NCI-H2196 (cell line): ENCODE data around the gene MKNK2.
"Not testable (repeated sequence)": the region's sequence is repeated elsewhere in the genome, so short reads cannot be mapped to it uniquely, and the experiment has no call there.

Experiments
- DNase-seq: peaks from one replicate; lab custom pipeline; 2025; ENCODE audit not compliant: unreplicated experiment; lab: John Stamatoyannopoulos, UW

MKNK2 gene

DNA sequence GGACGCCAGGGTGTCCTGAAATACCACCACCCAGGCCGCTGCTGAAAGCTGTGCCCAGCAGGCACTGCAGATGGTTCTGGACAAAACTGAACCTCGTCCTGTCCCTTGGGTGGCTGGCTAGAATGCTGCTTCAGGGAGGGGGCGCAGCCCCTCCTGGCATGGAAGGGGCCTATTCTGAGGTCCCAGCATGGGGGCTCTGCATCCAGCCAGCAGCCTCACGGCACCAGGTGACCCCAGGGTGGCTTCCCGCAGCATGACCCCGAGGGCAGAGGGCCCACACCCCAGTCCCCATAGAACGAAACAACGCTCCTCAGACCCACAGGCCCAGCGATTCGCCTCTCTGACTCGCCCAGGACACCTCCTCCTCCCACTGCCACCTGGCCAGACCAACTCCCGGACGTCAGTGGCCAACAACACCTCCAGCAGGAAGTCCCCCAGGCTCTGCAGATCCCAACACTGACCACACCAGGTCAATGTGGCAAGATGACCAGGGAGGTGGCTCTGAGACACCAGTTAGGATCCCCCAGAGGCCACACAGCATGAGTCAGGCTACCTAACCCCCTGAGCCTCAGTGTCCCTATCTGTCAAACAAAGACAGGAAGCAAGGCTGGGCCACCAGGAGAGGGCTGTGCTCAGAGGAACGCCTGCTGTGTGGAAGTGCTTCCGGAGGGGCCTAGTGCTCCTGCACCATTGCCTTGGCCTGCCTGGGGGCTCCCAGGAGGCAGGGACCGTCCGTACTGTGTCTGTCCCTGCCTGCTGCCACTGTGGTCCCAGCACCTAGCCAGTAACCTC lies 6.1 kb downstream of the MKNK2 start:
- DNase-seq: no peak

DNA sequence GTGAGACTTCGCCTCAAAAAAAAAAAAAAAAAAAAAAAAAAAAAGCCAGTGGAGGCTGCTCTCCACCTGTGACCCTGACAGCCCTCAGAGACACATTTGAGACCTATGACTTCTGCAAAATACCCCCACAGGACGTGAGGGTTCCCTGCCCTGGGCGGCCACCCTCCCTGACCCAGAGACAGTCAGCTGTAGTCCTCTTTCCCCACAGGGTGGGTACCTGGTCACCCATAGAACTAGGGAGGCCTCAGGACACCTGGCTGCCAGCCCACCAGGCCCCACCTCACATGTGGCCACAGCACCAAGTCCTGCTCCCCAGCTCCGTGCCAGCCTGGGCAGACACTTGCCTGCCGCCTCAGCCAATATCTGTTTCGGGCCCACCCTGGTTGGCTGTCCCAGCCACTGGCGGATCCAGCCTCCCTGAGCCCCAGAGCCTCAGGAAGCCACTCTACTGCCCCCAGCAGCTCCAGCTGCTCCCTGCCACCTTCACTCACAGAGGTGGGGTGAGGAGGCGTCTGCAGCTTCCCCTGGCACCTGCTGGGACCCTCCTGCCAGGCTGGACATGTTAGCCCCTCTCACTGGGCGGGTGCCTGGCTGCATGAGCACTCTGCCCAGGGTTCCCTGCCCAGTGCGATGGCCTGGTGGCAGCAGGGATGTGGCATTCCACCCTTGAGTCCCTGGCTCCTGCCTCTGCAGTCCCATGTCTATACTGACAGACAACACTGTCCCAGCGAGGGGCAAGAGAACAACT lies 6.9 kb downstream of the MKNK2 start:
- no peak for DNase-seq

DNA sequence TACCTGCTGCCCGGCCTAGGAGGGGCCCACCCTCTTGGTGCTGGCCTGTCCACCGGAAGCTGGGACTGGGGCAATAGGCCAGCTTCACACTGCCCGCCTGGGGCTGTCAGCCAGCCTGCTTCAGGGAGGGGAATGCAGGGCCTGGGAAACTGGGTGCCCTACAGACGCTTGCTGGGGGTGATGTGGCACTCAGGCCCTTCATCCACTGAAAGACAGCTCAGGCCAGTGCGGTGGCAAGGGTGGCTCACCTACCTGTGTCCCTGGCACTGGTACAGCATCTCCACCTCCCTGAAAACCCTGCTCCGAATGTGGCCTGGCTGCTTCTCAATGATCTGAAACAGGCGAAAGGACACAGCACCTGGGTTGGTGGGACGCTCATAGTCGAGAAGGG lies 7.8 kb downstream of the MKNK2 start:
- no peak for DNase-seq

DNA sequence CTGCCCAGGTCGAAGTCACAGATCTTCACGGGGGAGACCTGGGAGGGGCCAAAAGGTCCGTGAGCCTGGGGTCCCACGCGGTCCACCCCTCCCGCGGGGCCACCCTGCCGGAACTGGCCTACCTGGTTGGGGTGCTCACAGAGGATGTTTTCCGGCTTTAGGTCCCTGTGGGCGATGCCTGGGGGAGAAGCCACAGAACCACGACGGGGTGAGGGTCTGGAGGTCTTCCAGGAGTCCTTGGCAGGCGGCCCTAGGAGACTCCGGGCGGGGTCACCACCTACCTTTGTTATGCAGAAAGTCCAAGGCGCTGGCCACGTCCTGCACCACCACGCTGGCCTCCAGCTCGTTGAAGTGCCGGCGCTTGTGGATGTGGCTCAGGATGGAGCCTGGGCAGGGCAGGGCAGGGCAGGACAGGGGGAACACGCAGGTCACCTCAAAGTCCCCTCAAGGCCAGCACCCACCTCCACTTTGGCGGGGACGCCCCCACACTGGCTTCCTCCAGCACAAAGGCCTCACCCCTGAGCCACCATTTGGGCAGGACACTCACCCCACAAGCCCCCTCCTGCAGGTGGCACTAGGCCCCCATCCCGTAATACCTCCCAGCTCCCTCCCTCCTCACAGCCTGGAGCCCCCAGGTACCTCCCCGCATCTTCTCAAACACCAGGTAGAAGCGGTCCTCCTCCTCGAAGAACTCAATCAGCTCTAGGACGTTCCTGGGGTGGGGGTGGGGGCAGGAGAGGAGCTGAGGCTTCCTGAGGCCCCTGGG lies 8.4 kb downstream of the MKNK2 start:
- DNase-seq: no peak

DNA sequence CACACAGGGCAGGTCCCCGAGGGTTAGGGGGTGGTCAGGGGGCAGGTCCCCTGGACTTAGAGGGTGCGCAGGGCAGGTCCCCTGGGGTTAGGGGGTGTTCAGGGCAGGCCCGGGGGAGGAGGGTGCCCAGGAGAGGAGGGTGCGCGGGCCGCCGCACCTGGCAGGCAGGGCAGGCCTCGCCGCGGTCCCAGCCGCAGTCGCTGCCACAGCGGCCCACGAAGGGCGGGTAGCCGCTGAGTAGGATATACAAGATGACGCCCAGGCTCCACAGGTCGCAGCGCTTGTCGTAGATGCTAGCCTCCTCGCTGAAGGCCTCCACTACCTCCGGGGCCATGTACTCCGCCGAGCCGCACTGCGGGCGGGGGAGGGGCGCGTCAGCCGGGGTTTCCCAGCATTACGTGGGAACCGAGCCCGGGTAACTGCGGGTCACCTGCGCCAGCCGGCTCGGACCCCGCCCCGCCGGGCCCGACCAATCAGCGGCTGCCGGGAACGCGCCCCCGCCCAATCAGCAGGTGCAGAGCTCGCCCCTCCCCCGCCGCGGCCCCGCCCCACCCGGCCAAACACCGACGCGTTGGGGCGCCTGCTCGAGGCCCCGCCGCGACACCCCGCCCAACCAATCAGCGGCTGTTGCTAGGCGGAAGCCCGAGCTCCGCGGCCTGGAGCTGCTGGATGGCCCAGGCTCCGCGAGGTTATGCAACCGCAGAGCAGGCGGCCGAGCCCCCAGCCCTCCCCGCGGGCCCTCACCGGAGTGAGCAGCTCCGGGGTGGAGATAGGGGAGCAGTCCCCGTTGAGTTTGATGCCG lies 9.2 kb downstream of the MKNK2 start:
- peak; percentile 96 for DNase-seq

DNA sequence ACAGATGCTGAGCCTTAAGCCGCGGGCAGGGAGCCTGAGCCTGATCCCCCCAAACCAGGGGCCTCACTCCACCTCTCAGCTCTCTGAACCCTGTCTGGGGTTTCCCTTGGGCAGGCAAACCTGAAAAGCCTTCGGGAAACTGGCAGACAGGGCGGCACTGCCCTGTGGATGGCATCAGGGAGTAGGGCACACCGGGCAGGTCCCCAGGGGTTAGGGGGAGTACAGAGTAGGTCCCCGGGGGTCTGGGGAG lies 9.7 kb downstream of the MKNK2 start:
- no peak for DNase-seq

DNA sequence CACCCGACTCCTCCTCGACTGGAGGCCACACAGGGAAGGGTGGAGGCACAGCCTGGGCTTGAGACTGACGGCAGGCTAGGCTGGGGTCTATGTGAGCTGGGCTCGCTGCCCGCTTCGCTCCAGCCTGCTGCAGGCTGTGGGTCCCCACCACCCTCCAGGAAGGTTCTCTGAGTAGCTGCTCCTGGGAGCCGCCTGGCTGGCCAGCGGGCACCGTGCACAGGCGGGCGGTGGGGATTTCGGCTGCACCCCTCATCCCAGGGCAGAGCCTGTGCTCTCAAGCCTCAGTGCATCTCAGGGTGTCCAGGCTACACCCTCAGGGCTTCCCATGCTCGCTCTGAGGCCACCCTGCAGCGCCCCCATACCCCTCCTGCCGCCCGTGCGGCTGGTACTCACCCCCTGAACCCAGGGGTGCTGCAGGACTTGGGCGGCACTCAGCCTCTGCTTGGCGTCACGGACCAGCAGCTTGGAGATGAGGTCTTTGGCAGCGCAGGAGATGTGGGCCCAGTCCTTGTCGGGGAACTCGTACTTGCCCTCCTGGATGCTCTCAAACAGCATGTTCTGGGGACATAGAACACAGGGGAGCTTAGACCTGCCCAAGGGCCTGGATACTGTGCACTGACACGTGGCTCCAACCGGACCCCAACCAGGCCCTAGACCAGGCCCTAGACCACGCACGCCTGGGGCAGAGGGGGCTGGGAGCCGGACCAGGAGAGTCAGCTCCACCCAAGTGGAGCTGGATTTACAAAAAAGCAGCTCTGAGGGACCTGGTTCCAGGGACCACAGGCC lies 10.2 kb downstream of the MKNK2 start:
- DNase-seq: no peak

DNA sequence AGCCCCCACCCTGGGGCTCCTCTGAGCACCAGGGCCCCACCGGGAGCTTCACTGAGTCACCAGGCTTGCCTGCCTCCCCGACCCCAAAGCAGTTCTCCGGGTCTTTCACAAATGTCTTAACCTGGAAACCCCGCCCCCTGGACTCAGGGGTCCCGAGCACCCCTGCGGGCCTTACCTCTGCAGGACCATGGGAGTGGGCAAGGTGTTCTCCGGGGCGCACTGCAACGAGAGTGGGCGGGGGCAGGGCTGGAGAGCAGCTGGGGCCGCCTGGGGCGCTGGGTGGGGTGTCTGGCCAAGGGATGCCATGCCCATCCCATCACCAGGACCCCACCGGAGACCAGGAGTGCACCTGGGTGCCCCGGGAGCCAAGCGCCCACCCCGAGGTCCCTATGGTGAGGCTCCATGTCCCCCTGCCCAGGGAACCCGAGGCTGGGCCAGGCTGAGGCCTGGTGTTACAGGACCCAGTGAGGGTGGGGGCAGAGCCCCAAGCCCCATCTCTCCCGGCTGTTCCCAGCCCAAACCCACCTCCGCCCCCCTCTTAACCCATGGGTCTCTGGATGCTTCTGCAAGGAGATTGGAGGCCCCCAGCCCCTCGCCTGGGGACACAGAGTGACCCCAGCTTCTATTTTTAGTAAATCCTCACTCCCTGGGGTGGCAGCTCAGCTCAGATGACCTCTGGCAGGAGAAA lies 10.9 kb downstream of the MKNK2 start:
- no peak for DNase-seq

DNA sequence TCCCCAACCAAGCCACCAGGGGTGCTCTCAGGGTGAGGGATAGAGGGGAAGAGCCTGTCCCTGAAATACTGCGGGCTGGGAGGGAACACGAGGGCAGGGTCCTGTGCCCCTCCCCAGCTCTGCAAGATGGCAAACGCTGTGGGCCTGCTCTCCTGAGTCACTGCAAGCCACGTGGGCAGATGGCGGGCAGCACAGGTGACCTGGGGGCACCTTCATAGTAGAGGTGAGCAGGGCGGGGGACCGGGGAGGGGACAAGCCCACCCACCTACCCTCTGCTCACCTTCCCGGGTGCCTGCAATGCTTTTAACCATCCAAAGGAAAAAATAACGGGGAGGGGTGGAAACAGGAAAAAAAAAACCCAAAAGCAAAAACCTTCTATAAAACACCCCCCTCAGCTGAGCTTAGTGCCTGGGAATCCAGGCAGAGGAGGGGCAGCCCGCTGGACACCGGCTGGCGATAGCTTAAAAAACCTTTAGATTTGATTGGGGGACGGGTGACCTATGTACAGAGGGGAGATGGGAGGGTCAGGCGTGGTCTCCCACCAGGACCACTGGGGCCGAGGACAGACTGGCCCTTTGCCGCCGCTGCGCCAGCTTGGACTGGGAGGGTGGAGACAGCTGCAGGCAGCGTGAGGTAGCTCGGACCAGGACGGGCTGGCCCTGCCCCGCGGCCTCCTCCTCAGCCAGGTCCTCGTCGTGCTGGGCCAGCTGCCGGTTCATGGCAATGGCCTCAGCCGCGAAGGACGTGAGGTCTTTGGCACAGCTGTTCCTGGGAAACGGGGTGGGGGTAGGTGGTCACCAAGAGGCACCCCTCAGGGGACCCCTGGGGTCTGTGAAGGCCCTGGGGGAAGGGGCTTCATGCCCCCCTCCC lies 11.7 kb downstream of the MKNK2 start:
- DNase-seq: no peak

DNA sequence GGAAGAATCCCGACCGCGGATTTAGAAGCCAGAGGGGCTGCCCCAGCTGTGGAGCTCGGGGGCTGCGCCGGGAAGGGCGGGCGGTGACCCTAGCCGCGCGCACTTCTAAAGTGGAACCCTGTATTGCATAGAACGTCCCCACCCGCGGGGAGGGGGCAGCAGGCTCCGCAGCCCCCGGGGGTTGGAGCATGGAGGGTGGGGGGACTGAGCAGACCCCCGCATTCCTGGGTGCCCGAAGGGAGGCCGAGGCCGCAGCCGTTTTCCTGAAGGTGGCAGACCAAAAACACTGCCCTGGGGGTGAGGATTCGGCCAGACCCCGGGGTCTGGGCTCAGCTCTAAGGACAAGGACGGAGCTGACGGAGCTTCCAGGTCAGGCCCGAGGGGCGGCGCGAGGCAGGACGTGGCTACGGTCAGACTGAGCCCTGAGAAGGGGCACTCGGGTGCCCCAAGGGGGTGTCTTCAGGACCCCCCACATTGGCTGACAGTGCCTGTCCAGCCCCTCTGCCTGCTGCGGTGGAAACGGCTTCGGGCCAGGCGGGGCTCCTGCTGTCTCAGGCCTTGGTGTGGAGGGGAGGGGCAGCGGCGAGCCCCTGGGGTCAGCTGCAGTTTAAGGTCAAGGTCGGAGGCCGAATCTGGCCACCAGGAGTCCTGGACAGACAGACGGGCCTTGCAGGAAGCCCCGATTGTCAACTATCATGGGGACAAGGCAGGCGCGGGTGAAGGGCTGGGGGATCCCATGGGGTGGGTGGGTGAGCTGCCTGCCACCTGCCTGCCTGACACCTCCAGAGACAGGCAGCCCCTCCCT lies 12.6 kb downstream of the MKNK2 start:
- no peak for DNase-seq

DNA sequence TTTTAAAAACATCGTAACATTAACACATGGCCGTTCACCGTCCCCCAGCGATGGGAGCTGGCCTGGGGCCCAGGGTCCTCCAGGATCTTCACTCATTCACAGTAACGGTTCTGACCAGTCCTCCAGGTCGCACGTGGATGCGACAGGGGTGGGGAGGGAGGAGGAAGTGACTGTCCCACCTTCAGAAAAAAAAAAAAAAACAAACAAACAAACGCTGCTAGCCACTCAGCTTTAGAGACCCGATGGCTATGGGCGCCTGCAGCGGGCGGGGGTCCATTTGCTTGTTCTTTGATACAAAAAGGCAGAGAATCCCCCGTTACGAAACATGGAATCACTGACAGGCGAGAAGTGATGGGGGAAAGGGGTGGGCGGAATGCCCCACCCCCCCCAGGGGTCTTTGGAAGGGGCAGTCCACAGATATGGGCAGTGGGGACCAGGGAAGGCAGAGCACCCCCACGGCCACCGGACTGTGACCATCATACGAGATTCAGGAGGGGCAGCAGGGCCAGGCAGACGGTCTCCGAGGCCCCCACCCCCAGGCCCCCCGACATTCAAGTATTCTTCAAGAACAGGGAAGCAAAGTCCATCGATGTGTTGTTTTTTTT lies 13.3 kb downstream of the MKNK2 start:
- no peak for DNase-seq

DNA sequence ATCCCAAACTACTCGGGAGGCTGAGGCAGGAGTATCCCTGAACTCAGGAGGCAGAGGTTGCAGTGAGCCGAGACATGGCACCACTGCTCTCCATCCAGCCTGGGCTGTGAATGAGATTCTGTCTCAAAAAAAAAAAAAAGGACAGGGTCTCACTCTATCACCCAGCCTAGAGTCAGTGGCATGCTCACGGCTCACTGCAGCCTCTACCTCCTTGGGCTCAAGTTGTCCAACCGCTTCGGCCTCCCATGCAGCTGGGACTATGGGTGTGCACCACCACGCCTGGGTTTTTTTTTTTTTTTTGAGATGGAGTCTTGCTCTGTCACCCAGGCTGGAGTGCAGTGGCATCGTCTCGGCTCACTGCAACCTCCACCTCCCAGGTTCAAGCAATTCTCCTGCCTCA lies 14.6 kb downstream of the MKNK2 start:
- no peak for DNase-seq

DNA sequence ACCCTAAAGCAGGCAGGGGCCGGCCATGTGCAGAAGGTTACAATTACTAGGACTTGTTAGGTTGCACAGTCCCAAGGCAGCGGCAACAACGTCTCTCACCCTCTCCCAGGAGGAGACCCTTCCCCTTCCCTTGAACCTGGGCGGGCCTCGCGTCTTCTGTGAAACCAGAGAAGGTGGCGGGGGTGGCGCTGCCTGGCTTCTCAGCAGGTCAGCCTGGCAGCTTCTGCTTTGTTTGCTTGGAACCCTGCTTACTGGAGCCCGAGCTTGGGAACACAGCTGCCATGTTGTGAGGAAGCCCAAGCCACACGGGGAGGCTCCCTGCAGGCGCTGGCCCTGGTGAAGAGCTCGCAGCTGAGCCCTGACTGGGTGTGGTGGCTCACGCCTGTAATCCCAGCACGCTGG lies 15.5 kb downstream of the MKNK2 start:
- DNase-seq: no peak

DNA sequence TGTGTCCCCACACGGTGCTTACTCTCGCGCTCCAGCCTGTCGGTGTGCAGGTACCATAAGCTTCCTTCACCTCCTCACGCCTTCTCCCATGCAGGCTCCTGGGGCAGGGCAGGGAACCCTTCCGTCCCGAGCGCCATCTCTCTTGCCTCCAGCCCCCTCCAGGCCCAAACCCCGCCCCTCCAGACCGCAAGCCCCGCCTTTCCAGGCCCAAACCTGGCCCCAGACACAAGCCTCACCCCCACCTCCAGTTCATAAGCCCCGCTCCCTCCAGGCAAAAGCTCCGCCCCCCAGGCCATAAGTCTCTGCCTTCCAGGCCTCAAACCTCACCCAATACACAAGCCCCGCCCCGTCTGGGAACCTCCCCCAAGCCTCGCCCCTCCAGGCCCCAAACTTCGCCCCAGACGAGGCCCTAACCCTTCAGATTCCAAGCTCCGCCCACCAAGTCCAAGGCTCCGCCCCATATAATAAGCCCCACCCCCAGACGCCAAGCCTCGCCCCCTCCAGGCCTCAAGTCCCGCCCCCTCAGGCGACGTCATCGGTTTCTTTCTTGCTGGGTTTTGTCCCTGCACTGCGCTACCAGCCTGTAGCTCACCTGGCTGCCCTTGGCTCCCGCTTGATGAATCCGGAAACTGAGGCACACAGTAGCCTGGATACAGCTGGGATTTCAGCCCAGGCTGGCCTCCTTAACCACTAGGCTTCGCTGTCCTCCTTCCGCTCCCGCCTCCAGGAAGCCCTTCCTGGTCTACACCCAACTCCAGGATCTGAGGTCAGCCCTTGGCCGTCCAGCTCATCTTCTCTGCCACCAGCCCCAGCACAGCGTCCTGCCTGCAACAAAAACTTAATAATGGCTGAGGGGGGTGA lies 16.1 kb downstream of the MKNK2 start:
- peak; percentile 53 for DNase-seq

DNA sequence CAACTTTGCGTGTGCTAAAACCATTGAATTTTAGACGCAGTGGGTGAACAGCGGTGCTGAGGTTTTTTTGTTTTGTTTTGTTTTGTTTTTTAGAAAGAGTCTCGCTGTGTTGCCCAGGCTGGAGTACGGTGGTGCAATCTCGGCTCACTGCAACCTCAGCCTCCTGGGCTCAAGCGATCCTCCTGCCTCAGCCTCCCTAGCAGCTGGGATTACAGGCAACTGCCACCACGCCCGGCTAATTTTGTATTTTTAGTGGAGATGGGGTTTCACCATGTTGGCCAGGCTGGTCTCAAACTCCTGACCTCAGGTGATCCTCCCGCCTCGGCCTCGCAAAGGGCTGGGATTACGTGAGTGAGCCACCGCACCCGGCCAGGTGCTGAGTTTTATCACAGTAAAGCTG lies 16.8 kb downstream of the MKNK2 start:
- not testable (repeated sequence) for DNase-seq

DNA sequence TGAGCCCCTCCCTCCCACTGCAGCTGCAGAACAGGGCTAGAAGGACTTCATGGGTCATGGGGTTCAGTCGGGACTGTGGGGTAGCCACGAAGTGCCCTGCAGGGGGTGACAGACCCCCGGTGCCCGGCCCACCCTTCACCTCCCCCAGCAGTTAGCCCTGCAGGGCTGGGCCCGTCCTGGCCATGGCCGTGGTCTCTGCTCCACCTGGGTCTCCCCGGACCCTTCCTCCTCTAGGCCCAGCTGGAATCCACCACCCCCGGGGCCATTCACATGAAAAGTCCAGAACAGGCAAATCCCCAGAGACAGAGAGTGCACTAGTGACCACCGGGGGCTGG lies 17.3 kb downstream of the MKNK2 start:
- no peak for DNase-seq
